ENCODE measurements around the gene VIT. TPM values are rescaled to one million over a fixed set of nuclear protein-coding genes. Genes with fewer than 3 reads are reported as not detected.

The VIT gene
- total RNA-seq, 1 donor from 2014 or later, result 2.6 TPM

GRCh38 chr2:36771671-36772070 lies 75.2 kb downstream of the VIT start:
- ATAC-seq, result no peak

- ATAC-seq, result no peak
Observed at GRCh38 chr2:36773947-36774346, 77.4 kb downstream of the VIT start.

GRCh38 chr2:36775261-36775660 lies 78.8 kb downstream of the VIT start:
- ATAC-seq, result no peak

GRCh38 chr2:36775806-36776205 lies 79.3 kb downstream of the VIT start:
- ATAC-seq, result no peak

- no peak for ATAC-seq
Observed at GRCh38 chr2:36777272-36777671, 80.8 kb downstream of the VIT start.

- ATAC-seq, result no peak
Observed at GRCh38 chr2:36777788-36778187, 81.3 kb downstream of the VIT start.

GRCh38 chr2:36779462-36779861 lies 83.0 kb downstream of the VIT start:
- no peak for ATAC-seq

- ATAC-seq, result peak; percentile 53
Observed at GRCh38 chr2:36780231-36780839, 83.8 kb downstream of the VIT start.

GRCh38 chr2:36781907-36782720 lies 85.6 kb downstream of the VIT start:
- no peak for ATAC-seq

GRCh38 chr2:36783246-36783645 lies 86.7 kb downstream of the VIT start:
- ATAC-seq, result no peak

- peak; percentile 82 for ATAC-seq
Observed at GRCh38 chr2:36785179-36785795, 88.8 kb downstream of the VIT start.

- no peak for ATAC-seq
Observed at GRCh38 chr2:36789181-36789804, 92.8 kb downstream of the VIT start.

GRCh38 chr2:36792951-36793350 lies 96.4 kb downstream of the VIT start:
- no peak for ATAC-seq

GRCh38 chr2:36797324-36798070 lies 101.0 kb downstream of the VIT start:
- ATAC-seq, result no peak

GRCh38 chr2:36798724-36799123 lies 102.2 kb downstream of the VIT start:
- no peak for ATAC-seq

GRCh38 chr2:36800381-36800780 lies 103.9 kb downstream of the VIT start:
- ATAC-seq, result no peak

- ATAC-seq, result no peak
Observed at GRCh38 chr2:36801088-36801487, 104.6 kb downstream of the VIT start.

- no peak for ATAC-seq
Observed at GRCh38 chr2:36802952-36803351, 106.4 kb downstream of the VIT start.

- no peak for ATAC-seq
Observed at GRCh38 chr2:36805635-36806224, 109.2 kb downstream of the VIT start.

GRCh38 chr2:36807223-36807886 lies 110.8 kb downstream of the VIT start:
- ATAC-seq, result no peak

GRCh38 chr2:36808386-36809068 lies 112.0 kb downstream of the VIT start:
- no peak for ATAC-seq
